DND-41 (cell line): ENCODE measurements around the gene CHKB.

Source experiments
- CTCF ChIP-seq: IDR thresholded peaks from 2 replicates; pipeline ENCODE4 v1.5.1; 2012; ENCODE audit warnings: borderline replicate concordance, low read length, moderate library complexity, mild to moderate bottlenecking; ENCODE audit not compliant: poor library complexity, severe bottlenecking; ENCODE audit errors: extremely low read depth
- EZH2 ChIP-seq: IDR thresholded peaks from 3 replicates; pipeline ENCODE4 v1.6.1; 2012; ENCODE audit warnings: borderline replicate concordance, low read depth, mild to moderate bottlenecking, moderate library complexity, low read length, inconsistent platforms; ENCODE audit not compliant: severe bottlenecking

DNA sequence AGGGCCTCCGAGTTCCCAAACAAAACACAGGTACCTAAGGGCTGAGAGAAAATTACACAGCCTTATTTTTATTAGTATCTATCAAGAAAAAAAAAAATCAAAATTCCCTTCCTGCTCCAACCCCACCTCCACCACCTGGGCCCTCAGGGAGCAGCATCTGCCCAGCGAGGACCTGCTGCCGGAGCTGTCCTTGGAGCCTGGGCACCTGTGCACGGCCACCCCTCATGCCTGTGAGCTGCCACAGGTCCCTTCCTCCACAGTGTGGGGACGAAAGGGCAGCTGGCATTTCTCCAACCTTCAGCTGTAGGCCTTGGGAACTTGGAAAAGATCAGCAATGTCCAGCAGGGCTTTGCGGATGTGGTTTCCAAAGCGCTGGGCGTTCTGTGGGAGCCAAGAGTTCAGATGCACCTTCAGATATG lies 13.6 kb downstream of the CHKB start:
- TF ChIP-seq CTCF (no peak), EZH2 (no peak)
